ENCODE data around the gene RMND5B. TPM values are rescaled to one million over a fixed set of nuclear protein-coding genes. Genes with fewer than 3 reads are reported as not detected.

The RMND5B gene
- total RNA-seq, 1 experiment from 2014 or later = 24.1 TPM

DNA sequence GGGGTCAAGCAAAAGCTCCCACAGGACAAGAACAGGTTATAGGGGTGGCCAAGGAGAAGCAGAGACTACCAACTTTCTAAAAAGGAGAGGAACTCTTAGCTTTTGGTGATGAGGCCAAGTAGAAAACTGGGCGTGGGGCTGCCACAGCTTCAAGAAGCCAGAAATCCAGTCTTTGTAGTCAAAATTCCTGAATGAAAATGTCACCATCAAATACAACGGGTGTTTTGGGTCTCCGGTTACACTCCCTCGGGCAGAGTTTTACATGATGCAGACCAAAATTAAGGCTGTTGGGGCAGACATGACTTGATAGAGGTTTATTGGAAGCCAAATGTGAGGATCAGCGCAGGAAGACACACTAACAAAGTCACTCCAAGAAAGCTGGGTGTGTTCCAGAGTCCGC is 46.9 kb upstream of the RMND5B start:
- H3K9me3 ChIP-seq (ENCODE audit: control insufficient read depth in 1 of 2, insufficient read depth in 1 of 2, low read depth in 1 of 2, low read length in 2 of 2) = no peaks in the 10 kb centered on the region
- intact Hi-C loops (cut with micrococcal nuclease) = no loop called here
- ChIA-PET POLR2A (no interaction called here), CTCF (no interaction called here), RAD21 (ENCODE audit: low non-redundant PET in 1 of 2, low total read pairs in 2 of 2, uncharacterized antibody in 2 of 2, unreplicated experiment in 2 of 2) (no interaction called here)
- no peak overlapping the region for H2AFZ ChIP-seq (ENCODE audit: low read depth, low read length, poor library complexity, severe bottlenecking)
- no peaks in the 10 kb centered on the region for H3K79me2 ChIP-seq (ENCODE audit: insufficient read depth, low read length)
- H4K20me1 ChIP-seq (ENCODE audit: insufficient read depth) = no peaks in the 10 kb centered on the region
- DNase-seq (ENCODE audit: low read depth, low spot score) = no peak
- H3K27me3 ChIP-seq (ENCODE audit: insufficient read depth, low read length) = no peaks in the 10 kb centered on the region
- no peak overlapping the region for H3K9ac ChIP-seq (ENCODE audit: low read length)
- ATAC-seq = no peak
- H3K4me3 ChIP-seq (replicated peaks in 1 of 2; ENCODE audit: low read depth in 1 of 2, low read length in 2 of 2) = no peak overlapping the region
- no peak overlapping the region for H3K4me2 ChIP-seq (ENCODE audit: low read length)
- H3K27ac ChIP-seq (ENCODE audit: low read depth, low read length) = no peak overlapping the region
- no TSS peak for BruUV-seq (replicated peaks)
- no peaks in the 10 kb centered on the region for H3K4me1 ChIP-seq (ENCODE audit: control insufficient read depth in 1 of 2, insufficient read depth in 2 of 2, low read length in 2 of 2)
- TF ChIP-seq, protein P1, sequence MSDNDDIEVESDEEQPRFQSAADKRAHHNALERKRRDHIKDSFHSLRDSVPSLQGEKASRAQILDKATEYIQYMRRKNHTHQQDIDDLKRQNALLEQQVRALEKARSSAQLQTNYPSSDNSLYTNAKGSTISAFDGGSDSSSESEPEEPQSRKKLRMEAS (IDR thresholded peaks at IDR 0.05) = no peak
- TF ChIP-seq YY1 (IDR thresholded peaks at IDR 0.05; ENCODE audit: extremely low read depth, insufficient replicate concordance, low read depth, low read length) (no peak), EZH2phosphoT487 (IDR thresholded peaks at IDR 0.05; ENCODE audit: borderline replicate concordance) (no peak), CBX3 (IDR thresholded peaks at IDR 0.05; ENCODE audit: low read depth) (no peak), CTCF (IDR thresholded peaks at IDR 0.05 in 2 of 3, conservative IDR thresholded peaks at IDR 0.05 in 1 of 3; ENCODE audit: borderline replicate concordance in 1 of 3, insufficient read depth in 1 of 3, low read depth in 2 of 3, low read length in 2 of 3) (no peak), SIN3A (IDR thresholded peaks at IDR 0.05; ENCODE audit: low read depth) (no peak), EZH2 (IDR thresholded peaks at IDR 0.05) (no peak), ZFX (IDR thresholded peaks at IDR 0.05) (no peak), SP1 (IDR thresholded peaks at IDR 0.05; ENCODE audit: low read depth) (no peak), EGR1 (IDR thresholded peaks at IDR 0.05; ENCODE audit: low read depth) (no peak), ELF1 (IDR thresholded peaks at IDR 0.05; ENCODE audit: borderline replicate concordance, low read depth) (no peak), POLR2A (IDR thresholded peaks at IDR 0.05; ENCODE audit: borderline replicate concordance, extremely low read depth, insufficient read depth, insufficient read length) (no peak), FOSL1 (IDR thresholded peaks at IDR 0.05; ENCODE audit: low read depth) (no peak), POLR2AphosphoS5 (IDR thresholded peaks at IDR 0.05; ENCODE audit: low read depth, low read length) (no peak), SRF (IDR thresholded peaks at IDR 0.05; ENCODE audit: low read depth) (no peak), TCF7L2 (IDR thresholded peaks at IDR 0.05; ENCODE audit: borderline replicate concordance, extremely low read depth, insufficient read depth, insufficient read length) (no peak), REST (IDR thresholded peaks at IDR 0.05; ENCODE audit: low read depth) (no peak), ZNF274 (IDR thresholded peaks at IDR 0.05; ENCODE audit: low read depth, low read length) (no peak)
- TF ChIP-seq, protein P2, sequence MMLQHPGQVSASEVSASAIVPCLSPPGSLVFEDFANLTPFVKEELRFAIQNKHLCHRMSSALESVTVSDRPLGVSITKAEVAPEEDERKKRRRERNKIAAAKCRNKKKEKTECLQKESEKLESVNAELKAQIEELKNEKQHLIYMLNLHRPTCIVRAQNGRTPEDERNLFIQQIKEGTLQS (IDR thresholded peaks at IDR 0.05) = no peak
- no peaks in the 10 kb centered on the region for H3K9me2 ChIP-seq (ENCODE audit: insufficient read depth)
- H3K36me3 ChIP-seq (ENCODE audit: control insufficient read depth in 1 of 2, insufficient read depth in 2 of 2, low read length in 2 of 2) = no peaks in the 10 kb centered on the region

Data from HCT116 (cell line).